Ectodermal cell (in vitro differentiated cells): ENCODE data around the gene NOL4L.

ENCODE experiments used
- H3K27ac ChIP-seq: 2 replicates; pipeline ENCODE4 v1.7.0; 2013; ENCODE audit warnings: mild to moderate bottlenecking, low read depth, low read length; ENCODE audit not compliant: insufficient read depth, poor library complexity, severe bottlenecking
- H3K27me3 ChIP-seq: 2 replicates; pipeline ENCODE4 v1.7.0; 2013; ENCODE audit warnings: mild to moderate bottlenecking, low read length; ENCODE audit not compliant: insufficient read depth, control insufficient read depth, poor library complexity, severe bottlenecking
- H3K36me3 ChIP-seq: one replicate; pipeline ENCODE4 v1.7.0; 2013; ENCODE audit warnings: low read length; ENCODE audit not compliant: control insufficient read depth, insufficient read depth
- H3K4me1 ChIP-seq: one replicate; pipeline ENCODE4 v1.7.0; 2013; ENCODE audit warnings: low read length; ENCODE audit not compliant: control insufficient read depth, insufficient read depth
- H3K4me3 ChIP-seq: 2 replicates; pipeline ENCODE4 v1.7.0; 2013; ENCODE audit warnings: low read depth, low read length, control low read depth; ENCODE audit not compliant: insufficient read depth
- H3K9me3 ChIP-seq: 2 replicates; pipeline ENCODE4 v1.7.0; 2013; ENCODE audit warnings: mild to moderate bottlenecking, low read length, moderate library complexity; ENCODE audit not compliant: control insufficient read depth
- WGBS, 2 experiments: methylation state at CpG; one replicate each; pipeline ENCODE4 v1.1.7; 2013; ENCODE audit warnings: missing lambda C conversion rate in 2 of 2; 5-methylcytosine and 5-hydroxymethylcytosine counted together

The NOL4L gene

DNA sequence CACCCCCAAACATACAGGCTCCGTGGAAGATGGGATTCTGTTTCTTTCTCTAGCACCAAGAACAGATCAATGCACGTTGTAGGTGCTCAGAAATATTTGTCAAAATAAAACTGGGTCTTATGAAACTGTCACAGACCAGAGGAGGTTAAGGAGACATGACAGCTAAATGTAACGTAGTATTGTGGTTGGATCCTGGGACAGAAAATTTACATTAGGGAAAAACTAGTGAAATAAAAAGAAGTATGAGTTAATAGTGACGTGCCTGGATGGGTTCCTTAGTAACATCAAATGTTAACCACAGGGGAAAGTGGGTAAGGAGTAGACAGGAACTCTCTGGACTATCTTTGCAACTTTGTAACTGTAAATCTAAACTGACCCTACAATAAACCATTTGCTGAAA, 31.5 kb downstream of the NOL4L start:
- WGBS, 2 experiments, result 92 to 96% methylated on average over 4 of the region's 4 CpGs
- Histone ChIP-seq H3K4me1 (peaks cover 9% of the 10 kb centered on the region), H3K9me3 (no peaks in the 10 kb centered on the region), H3K36me3 (no peaks in the 10 kb centered on the region), H3K27ac (no peak overlapping the region), H3K4me3 (no peak overlapping the region), H3K27me3 (no peaks in the 10 kb centered on the region)

DNA sequence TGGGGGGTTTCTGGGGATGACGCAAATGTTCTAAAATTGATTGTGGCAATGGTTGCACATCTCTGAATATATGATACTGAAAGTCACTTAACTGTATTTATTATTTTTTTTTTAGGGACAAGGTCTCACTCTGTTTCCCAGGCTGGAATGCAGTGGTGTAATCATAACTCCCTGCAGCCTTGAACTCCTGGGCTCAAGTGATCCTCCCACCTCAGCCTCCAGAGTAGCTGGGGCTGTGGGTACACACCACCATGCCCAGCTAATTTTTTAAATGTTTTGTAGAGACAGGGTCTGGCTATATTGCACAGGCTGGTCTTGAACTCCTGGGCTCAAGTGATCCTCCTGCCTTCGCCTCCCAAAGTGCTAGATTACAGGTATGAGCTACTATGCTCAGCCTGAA, 33.4 kb downstream of the NOL4L start:
- H3K4me1 ChIP-seq, result no peaks in the 10 kb centered on the region
- H3K27ac ChIP-seq, result no peak overlapping the region
- no peaks in the 10 kb centered on the region for H3K9me3 ChIP-seq
- no peaks in the 10 kb centered on the region for H3K36me3 ChIP-seq
- H3K4me3 ChIP-seq, result no peak overlapping the region
- H3K27me3 ChIP-seq, result no peaks in the 10 kb centered on the region
- WGBS, 2 experiments, result 88 to 98% methylated on average over 2 of the region's 2 CpGs

DNA sequence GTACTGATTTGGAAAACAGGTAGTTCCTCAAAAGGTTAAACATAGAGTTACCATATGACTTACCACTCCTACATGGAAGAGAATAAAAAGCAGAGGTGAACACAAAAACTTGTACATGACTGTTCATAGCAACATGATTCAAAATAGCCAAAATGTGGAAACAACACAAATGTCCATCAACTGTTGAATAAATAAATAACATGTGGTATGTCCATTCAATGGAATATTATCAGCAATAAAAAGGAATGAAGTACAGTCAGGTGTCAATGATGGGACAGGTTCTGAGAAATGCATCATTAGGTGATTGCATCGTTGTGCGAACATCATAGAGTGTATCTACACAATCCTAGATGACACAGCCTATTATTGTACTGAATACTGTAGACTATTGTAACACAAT, 35.3 kb downstream of the NOL4L start:
- Histone ChIP-seq H3K27ac (no peak overlapping the region), H3K4me1 (peaks cover 4% of the 10 kb centered on the region), H3K36me3 (no peaks in the 10 kb centered on the region), H3K4me3 (no peak overlapping the region), H3K27me3 (no peaks in the 10 kb centered on the region), H3K9me3 (no peaks in the 10 kb centered on the region)
- 100% methylated on average over 2 of the region's 2 CpGs for WGBS, 2 experiments

DNA sequence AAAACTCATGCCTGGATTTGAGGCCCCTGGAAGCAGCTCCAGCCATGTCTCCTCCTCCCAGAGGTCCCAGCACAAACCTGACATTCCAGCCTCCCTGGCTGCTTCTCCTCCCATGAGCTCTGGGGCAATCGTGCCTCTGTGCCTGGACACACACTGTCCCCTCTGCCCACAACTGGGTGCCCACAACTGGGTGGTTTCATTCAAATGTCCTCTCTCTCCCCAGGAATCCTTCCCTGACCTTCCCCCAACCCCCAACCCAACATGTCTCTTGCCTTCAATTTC, 37.4 kb downstream of the NOL4L start:
- peaks cover 13% of the 10 kb centered on the region for H3K4me1 ChIP-seq
- no peaks in the 10 kb centered on the region for H3K36me3 ChIP-seq
- 72 to 73% methylated on average over 1 of the region's 1 CpG for WGBS, 2 experiments
- H3K9me3 ChIP-seq, result no peaks in the 10 kb centered on the region
- H3K27ac ChIP-seq, result no peak overlapping the region
- H3K27me3 ChIP-seq, result no peaks in the 10 kb centered on the region
- H3K4me3 ChIP-seq, result no peak overlapping the region

DNA sequence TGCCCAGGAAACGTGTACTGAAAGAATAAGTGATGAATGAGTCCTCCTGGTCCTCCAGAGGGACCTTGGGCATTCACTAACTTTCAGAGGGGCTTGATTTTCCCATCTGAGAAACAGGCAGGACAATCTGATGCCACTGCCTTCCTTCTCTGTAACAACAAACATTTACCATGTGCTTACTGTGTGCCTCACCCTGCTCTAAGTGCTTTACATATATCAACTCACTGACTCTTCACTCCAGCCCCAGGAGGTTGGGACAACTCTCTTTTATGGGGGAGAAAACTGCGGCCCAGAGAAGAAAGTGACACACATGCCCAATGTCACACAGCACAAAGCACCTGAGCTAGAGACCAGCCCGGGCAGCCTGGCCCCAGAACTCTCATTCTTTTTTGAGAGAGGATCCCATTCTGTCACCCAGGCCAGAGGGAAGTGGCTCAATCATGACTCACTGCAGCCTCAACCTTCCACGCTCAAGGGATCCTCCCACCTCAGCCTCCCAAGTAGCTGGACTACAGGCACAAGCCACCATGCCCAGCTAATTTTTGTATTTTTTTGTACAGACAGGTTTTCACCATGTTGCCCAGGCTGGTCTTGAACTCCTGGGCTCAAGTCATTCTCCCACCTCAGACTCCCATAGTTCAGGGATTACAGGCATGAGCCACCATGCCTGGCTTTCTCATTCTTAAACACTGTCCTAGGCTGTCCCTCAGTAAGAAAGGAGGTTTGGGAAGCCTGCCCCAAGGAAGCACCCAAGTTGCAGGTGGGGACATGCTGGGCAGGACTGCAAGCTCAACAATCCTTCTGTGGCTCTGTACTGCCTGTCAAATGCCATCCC, 38.0 kb downstream of the NOL4L start:
- Histone ChIP-seq H3K27me3 (no peaks in the 10 kb centered on the region), H3K4me3 (no peak overlapping the region), H3K9me3 (no peaks in the 10 kb centered on the region), H3K27ac (no peak overlapping the region), H3K4me1 (peaks cover 13% of the 10 kb centered on the region), H3K36me3 (no peaks in the 10 kb centered on the region)
- WGBS, 2 experiments, result 85 to 90% methylated on average over 4 of the region's 4 CpGs

DNA sequence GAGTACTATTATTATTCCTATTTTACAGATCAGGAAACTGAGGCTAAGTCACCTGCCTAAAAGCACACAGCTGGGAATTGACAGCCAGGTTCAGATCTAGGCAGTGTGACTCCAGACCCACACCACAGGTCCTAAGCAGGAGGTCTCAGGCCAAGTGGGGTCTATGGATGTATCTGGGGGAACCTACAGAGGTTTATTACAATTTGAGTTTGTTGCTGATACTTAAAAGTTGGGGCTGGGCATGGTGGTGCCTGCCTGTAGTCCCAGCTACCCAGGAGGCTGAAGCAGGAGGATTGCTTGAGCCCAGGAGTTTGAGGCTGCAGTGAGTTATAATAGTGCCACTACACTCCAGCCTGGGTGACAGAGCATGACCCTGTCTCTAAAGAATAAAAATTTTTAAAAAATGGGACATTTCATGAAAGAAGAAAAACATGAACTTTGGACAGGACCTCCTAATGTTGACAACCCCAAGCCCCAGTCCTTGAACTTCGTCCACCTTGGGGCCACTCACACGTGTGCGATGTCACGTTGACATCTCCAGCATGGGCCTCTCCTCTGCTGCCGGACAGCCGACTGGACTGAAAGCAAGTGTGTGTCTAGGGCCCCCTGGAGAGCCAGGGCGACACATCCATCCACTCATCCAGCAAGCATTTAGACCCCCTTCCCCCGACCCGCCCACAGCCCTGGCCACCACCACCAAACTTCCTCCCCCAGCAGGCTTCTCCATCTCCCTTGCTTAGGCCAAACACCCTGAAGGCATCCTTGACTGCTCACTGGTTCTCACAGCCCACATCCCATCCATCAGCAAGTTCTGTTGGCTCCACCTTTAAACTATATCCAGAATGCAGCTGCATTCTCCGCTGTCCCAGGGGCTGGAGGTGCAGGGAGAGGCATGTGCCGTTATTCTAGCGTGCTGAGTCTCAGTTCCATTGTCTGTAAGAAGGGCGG, 40.0 kb downstream of the NOL4L start:
- Histone ChIP-seq H3K4me1 (peaks cover 22% of the 10 kb centered on the region), H3K27me3 (no peaks in the 10 kb centered on the region), H3K9me3 (no peaks in the 10 kb centered on the region), H3K36me3 (no peaks in the 10 kb centered on the region), H3K27ac (no peak overlapping the region), H3K4me3 (no peak overlapping the region)
- 87 to 88% methylated on average over 13 of the region's 13 CpGs for WGBS, 2 experiments

DNA sequence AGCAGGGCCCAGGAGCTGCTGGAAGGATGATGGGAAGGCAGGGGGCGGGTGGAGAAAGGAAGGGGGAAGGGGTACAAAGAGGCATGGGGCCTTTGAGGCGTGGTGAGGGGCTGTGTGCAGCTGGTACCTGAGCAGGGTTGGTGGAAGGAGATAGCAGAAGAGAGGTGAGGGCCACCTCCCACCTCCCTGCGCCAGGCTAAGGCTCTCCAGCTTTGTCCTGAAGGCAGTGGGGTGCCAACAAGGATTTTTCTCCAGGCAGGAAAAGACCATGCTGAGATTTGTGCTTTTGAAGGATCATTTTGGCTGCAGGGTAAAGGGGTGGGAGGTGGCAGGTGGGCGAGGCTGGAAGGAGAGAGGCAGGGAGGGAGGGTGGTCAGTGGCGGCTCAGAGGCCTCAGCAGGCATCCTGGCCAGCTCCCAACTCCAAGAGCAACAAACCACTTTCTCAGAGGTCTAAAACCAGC, 40.8 kb downstream of the NOL4L start:
- H3K36me3 ChIP-seq, result no peaks in the 10 kb centered on the region
- H3K4me1 ChIP-seq, result peaks cover 22% of the 10 kb centered on the region
- no peak overlapping the region for H3K4me3 ChIP-seq
- H3K27ac ChIP-seq, result no peak overlapping the region
- H3K9me3 ChIP-seq, result no peaks in the 10 kb centered on the region
- 59 to 63% methylated on average over 5 of the region's 5 CpGs for WGBS, 2 experiments
- peaks cover 4% of the 10 kb centered on the region for H3K27me3 ChIP-seq

DNA sequence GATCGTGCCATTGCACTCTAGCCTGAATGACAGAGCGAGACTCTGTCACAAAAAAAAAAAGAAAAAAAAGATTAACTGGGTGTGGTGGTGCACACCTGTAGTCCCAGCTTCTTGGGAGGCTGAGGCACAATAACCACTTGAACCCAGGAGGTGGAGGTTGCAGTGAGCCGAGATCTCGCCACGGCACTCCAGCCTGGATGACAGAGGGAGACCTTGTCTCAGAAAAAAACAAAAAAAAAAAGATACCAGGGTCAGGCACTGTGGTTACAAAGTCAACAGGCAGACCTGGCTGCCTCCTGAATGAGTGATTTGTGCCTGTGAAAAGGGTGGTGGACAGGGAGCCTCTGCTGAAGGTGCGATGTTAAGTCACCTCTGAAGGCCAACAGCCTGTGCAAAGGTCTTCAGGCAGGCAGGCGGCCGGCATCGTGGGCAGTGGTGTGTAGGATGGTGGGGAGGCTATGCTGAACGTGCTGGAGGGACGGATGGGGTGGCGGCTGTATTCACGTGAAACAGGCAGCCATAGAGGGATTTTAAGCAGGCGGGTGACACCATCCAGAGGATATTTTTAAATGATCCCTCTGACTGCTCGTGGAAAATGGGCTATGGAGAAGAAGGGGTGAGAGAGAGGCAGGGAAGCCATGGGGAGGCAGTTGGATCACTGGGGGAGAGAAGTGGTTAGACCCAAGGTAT, 41.4 kb downstream of the NOL4L start:
- Histone ChIP-seq H3K9me3 (no peaks in the 10 kb centered on the region), H3K4me3 (no peak overlapping the region), H3K36me3 (no peaks in the 10 kb centered on the region), H3K4me1 (peaks cover 22% of the 10 kb centered on the region), H3K27me3 (peaks cover 8% of the 10 kb centered on the region), H3K27ac (no peak overlapping the region)
- 87 to 90% methylated on average over 15 of the region's 15 CpGs for WGBS, 2 experiments

DNA sequence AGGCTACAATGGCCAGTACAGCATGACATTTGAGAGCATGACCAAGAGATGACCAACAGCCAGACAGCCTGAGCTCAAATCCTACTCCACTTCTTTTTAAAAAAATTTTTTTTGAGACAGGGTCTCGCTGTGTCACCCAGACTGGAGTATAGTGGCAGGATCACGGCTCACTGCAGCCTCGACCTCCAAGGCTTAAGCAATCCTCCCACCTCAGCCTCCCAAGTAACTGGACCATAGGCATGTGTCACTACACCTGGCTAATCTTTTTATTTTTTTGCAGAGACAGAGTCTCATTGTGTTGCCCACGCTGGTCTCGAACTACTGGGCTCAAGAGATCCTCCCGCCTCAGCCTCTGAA, 42.9 kb downstream of the NOL4L start:
- WGBS, 2 experiments, result 90 to 91% methylated on average over 6 of the region's 6 CpGs
- Histone ChIP-seq H3K36me3 (no peaks in the 10 kb centered on the region), H3K9me3 (no peaks in the 10 kb centered on the region)

More for the DNA sequence above, 42.9 kb downstream of the NOL4L start:
- H3K4me3 ChIP-seq, result no peak overlapping the region
- H3K27me3 ChIP-seq, result peaks cover 23% of the 10 kb centered on the region
- peaks cover 26% of the 10 kb centered on the region for H3K4me1 ChIP-seq
- H3K27ac ChIP-seq, result no peak overlapping the region
